ENCODE results near the gene RNF38.
"Not testable (repeated sequence)": the region's sequence is repeated elsewhere in the genome, so short reads cannot be mapped to it uniquely, and the experiment has no call there.

DNA sequence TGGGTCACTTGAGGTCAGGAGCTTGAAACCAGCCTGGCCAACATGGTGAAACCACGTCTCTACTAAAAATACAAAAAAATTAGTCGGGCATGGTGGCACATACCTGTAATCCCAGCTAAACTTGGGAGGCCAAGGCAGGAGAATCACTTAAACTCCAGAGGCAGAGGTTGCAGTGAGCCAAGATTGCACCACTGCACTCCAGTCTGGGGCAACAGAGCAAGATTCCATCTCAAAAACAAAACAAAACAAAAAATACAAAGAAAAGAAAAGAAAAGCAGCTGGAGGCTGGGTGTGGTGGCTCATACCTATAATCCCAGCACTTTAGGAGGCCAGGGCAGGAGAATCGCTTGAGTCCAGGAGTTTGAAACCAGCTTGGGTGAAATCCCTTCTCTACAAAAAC lies 105.1 kb downstream of the RNF38 start:
- TF ChIP-seq CAMTA2 (CRISPR knock-in tag; conservative IDR thresholded peaks at IDR 0.05); STAT5B (CRISPR knock-in tag; IDR thresholded peaks at IDR 0.05); ATF7 (IDR thresholded peaks at IDR 0.05); EP300 (IDR thresholded peaks at IDR 0.05; ENCODE audit: low read length); FOXK1 (CRISPR knock-in tag; IDR thresholded peaks at IDR 0.05; ENCODE audit: borderline replicate concordance); FOXJ3 (CRISPR knock-in tag; IDR thresholded peaks at IDR 0.05); SIX5 (IDR thresholded peaks at IDR 0.05; ENCODE audit: borderline replicate concordance in 1 of 2, insufficient read depth in 1 of 2, low read depth in 1 of 2, low read length in 2 of 2); RFX1 (IDR thresholded peaks at IDR 0.05); ZNF408 (CRISPR knock-in tag; IDR thresholded peaks at IDR 0.05; ENCODE audit: low read depth): not testable (repeated sequence)
- TF ChIP-seq, protein P1, sequence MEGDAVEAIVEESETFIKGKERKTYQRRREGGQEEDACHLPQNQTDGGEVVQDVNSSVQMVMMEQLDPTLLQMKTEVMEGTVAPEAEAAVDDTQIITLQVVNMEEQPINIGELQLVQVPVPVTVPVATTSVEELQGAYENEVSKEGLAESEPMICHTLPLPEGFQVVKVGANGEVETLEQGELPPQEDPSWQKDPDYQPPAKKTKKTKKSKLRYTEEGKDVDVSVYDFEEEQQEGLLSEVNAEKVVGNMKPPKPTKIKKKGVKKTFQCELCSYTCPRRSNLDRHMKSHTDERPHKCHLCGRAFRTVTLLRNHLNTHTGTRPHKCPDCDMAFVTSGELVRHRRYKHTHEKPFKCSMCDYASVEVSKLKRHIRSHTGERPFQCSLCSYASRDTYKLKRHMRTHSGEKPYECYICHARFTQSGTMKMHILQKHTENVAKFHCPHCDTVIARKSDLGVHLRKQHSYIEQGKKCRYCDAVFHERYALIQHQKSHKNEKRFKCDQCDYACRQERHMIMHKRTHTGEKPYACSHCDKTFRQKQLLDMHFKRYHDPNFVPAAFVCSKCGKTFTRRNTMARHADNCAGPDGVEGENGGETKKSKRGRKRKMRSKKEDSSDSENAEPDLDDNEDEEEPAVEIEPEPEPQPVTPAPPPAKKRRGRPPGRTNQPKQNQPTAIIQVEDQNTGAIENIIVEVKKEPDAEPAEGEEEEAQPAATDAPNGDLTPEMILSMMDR (IDR thresholded peaks at IDR 0.05 in 2 of 3, conservative IDR thresholded peaks at IDR 0.05 in 1 of 3; ENCODE audit: insufficient read depth in 2 of 3, low read depth in 1 of 3, low read length in 3 of 3) = not testable (repeated sequence)
- TF ChIP-seq, protein P2, sequence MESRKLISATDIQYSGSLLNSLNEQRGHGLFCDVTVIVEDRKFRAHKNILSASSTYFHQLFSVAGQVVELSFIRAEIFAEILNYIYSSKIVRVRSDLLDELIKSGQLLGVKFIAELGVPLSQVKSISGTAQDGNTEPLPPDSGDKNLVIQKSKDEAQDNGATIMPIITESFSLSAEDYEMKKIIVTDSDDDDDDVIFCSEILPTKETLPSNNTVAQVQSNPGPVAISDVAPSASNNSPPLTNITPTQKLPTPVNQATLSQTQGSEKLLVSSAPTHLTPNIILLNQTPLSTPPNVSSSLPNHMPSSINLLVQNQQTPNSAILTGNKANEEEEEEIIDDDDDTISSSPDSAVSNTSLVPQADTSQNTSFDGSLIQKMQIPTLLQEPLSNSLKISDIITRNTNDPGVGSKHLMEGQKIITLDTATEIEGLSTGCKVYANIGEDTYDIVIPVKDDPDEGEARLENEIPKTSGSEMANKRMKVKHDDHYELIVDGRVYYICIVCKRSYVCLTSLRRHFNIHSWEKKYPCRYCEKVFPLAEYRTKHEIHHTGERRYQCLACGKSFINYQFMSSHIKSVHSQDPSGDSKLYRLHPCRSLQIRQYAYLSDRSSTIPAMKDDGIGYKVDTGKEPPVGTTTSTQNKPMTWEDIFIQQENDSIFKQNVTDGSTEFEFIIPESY (CRISPR knock-in tag; IDR thresholded peaks at IDR 0.05) = not testable (repeated sequence)
- TF ChIP-seq, protein P3, sequence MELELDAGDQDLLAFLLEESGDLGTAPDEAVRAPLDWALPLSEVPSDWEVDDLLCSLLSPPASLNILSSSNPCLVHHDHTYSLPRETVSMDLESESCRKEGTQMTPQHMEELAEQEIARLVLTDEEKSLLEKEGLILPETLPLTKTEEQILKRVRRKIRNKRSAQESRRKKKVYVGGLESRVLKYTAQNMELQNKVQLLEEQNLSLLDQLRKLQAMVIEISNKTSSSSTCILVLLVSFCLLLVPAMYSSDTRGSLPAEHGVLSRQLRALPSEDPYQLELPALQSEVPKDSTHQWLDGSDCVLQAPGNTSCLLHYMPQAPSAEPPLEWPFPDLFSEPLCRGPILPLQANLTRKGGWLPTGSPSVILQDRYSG (tag; conservative IDR thresholded peaks at IDR 0.05; ENCODE audit: low read depth) = not testable (repeated sequence)
- TF ChIP-seq, protein P4, sequence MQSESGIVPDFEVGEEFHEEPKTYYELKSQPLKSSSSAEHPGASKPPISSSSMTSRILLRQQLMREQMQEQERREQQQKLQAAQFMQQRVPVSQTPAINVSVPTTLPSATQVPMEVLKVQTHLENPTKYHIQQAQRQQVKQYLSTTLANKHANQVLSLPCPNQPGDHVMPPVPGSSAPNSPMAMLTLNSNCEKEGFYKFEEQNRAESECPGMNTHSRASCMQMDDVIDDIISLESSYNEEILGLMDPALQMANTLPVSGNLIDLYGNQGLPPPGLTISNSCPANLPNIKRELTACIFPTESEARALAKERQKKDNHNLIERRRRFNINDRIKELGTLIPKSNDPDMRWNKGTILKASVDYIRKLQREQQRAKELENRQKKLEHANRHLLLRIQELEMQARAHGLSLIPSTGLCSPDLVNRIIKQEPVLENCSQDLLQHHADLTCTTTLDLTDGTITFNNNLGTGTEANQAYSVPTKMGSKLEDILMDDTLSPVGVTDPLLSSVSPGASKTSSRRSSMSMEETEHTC (IDR thresholded peaks at IDR 0.05) = not testable (repeated sequence)

All from K562 (cell line).